K562 treated with DMSO at 1 percent for 12 hours (cell line): Measurements from ENCODE around the gene LRRC51. TPM values are rescaled to one million over a fixed set of nuclear protein-coding genes. Genes with fewer than 3 reads are reported as not detected.

Source experiments
- total RNA-seq: library from RNA; unstranded; fragments of 300-600 nt; gene quantifications from 2 replicates; pipeline ENCODE4 v1.2.3, GENCODE V29; 2022; ENCODE audit not compliant: insufficient read depth

Gene LRRC51
- total RNA-seq: 4.2 and 8.4 TPM in 2 replicates

GRCh38 chr11:72080326-72081183 is at the start of gene LRRC51, which contains the start of gene NUMA1:
Gene LRRC51 (plus strand): TSS chr11:72080850. CDS start chr11:72089084, 8,234 bp downstream.
Gene NUMA1 (minus strand): TSS chr11:72080542. CDS start chr11:72035943, 44,599 bp downstream.

GRCh38 chr11:72102946-72103753 is 22.5 kb downstream of the LRRC51 start, which contains the start of gene LAMTOR1:
Gene LAMTOR1 (minus strand): TSS chr11:72103297. CDS start chr11:72103224, 73 bp downstream.

DNA sequence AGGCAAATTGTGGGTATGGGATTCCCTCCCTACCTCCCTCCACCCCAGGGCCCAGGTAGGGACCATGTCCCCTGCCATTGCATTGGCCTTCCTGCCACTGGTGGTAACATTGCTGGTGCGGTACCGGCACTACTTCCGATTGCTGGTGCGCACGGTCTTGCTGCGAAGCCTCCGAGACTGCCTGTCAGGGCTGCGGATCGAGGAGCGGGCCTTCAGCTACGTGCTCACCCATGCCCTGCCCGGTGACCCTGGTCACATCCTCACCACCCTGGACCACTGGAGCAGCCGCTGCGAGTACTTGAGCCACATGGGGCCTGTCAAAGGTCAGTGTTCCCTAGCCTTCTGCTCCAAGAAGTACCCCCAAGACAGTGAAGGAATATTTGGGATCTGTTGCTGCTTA is 25.2 kb downstream of the LRRC51 start, which contains the start of gene TOMT:
TSS of gene TOMT (plus strand) at position 37 of the 400 bp plus-strand sequence. CDS start at position 65, 28 bp downstream.

DNA sequence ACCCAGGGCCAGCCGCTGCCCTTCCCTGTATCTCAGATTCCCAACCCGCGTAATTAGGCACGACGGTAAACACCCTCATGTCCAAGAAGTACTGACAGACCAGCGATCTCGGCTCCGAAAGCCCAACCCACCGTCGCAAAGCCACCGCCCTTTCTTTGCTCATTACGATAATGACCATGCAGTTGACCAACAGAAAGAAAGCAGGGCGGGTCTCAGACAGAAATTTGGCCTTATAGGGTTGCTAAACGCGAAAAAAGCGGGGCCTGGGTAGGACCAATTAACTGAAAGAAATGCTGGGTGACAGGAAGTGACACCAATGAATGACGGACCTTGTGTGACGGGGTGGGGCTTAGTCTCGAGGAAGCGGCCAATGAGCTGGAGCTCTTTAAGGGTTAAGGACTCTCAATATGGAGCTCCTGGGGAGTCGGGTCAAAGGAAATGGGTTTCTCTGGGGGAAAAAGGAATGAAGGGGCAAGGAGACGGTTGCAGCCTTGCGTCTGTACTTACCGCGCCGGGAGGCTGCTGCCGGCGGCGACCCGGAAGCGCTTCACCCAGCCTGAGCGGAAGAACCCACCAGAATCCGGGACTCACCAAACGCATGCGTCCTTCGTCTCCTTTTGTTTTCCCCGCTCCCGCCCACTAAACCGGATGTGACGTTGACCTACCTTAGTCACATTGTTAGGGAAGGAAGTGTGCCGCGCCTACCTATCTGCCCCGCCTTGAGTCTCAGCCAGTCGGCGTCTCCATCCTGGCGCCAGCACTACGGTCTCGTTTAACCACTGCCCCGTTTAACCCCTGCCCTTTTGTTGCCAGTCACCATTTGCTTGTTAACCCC is 31.7 kb downstream of the LRRC51 start, which contains the start of gene ANAPC15:
TSS of gene ANAPC15 (minus strand) at position 553 of the 835 bp plus-strand sequence. CDS start 1,419 bp downstream, outside the sequence.

DNA sequence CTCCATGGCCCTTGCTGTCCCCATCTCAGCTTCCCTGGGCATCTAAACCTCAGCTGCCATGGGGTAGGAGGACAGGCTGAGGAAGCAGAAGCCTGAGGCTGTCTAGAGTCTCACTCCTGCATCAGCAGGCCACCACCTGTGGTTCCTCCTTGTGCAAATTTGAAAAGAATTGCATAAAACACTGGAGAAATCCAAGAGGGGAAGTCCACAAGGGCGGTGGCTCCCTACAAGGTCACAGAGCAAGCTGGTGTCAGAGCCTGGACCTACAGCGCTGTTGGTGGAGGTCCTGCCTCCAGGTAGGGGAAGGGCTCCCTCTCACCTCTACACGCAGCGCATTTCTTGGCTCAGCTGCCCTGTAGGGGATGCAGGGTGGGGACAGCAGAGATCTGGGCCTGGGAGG is 54.8 kb downstream of the LRRC51 start, which contains the start of gene FOLR3:
TSS of gene FOLR3 (plus strand) at position 253 of the 400 bp plus-strand sequence. CDS start 228 bp downstream, outside the sequence.

Other genes starting within 250 kb of the LRRC51 start
- not detected in 2 replicates for gene DEFB108B, start 247.7 kb upstream of the LRRC51 start, total RNA-seq
- not detected in 2 replicates for gene DEFB131B, start 202.4 kb upstream of the LRRC51 start, total RNA-seq
- gene XNDC1N, start 152.3 kb upstream of the LRRC51 start, total RNA-seq: 2.5 TPM in 1 of 2 replicates, not detected in the other
- 18.3 and 37.7 TPM in 2 replicates for gene RNF121, start 151.8 kb upstream of the LRRC51 start, total RNA-seq
- 4.1 and 11.1 TPM in 2 replicates for gene IL18BP, start 81.9 kb upstream of the LRRC51 start, total RNA-seq
- 67.0 and 140 TPM in 2 replicates for gene NUMA1, start 308 bp upstream of the LRRC51 start, total RNA-seq
- 89.8 and 103 TPM in 2 replicates for gene LAMTOR1, start 22.4 kb downstream of the LRRC51 start, total RNA-seq
- not detected in 2 replicates for gene TOMT, start 25.1 kb downstream of the LRRC51 start, total RNA-seq
- 48.3 and 57.6 TPM in 2 replicates for gene ANAPC15, start 31.8 kb downstream of the LRRC51 start, total RNA-seq
- gene FOLR3, start 54.9 kb downstream of the LRRC51 start, total RNA-seq: not detected in 2 replicates
- gene FOLR1, start 111.3 kb downstream of the LRRC51 start, total RNA-seq: 17.4 and 22.8 TPM in 2 replicates
- gene FOLR2, start 135.9 kb downstream of the LRRC51 start, total RNA-seq: not detected in 2 replicates
- gene INPPL1, start 143.9 kb downstream of the LRRC51 start, total RNA-seq: 42.4 and 90.5 TPM in 2 replicates
- gene PHOX2A, start 163.3 kb downstream of the LRRC51 start, total RNA-seq: not detected in 2 replicates